ENCODE results near the gene TMEM9B. TPM values are rescaled to one million over a fixed set of nuclear protein-coding genes. Genes with fewer than 3 reads are reported as not detected.

Gene TMEM9B
- total RNA-seq (2022; extraction: Qiagen RNA extraction) = 34.3 to 39.7 TPM (median 37.6 TPM) in 5 replicates

DNA sequence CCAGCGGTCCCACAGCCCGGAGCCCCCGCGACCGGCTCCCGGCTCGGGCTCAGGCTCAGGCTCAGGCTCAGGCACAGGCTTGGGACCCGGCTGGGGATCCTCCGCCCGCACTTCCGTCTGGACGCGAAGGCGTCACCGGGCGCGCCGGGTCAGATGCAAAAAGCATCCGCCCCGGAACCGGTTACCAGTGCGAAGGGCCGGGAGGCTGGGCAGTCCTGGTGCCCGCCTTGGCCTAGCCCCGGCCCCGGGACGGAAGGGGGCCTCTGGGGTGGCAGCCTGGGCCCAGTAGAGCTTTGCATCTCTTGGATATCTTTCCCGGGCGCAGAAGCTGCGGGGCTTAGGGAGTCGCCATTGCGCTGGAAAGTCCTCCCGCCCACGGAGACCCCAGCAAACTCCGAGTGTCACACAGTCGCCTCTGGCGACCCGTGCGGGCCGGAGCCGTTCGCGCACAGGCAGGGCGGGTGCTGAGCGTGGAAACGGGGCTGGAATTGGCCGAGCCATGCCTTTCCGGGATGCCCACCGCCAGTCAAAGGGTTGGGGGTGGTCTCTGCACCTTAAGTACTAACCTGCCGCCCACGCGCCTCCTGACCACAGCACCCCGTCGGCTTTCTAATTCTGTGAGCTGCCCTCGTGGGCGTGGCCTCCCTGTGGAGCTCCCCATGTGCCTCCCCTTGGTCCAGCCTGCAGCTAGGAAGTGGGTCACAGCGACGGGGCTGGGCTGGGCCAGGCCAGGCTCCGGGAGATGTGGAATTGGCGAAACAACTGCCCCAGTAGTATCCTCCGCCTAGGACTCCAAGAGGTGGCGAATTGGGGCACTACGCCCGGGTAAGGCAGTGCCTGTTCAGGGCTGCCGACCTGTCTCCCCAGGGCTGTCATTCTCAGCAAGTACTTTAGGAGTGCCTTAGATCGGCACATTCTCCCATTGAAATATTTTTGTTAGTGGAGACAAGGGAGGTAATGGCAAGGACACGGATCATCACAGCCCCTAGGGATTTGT, at the start of gene TMEM9B:
Gene TMEM9B (minus strand): TSS at position 119 of the 997 bp plus-strand sequence. CDS start 129 bp downstream, outside the sequence.

GRCh38 chr11:9003573-9004182, 39.4 kb upstream of the TMEM9B start, which contains the start of gene NRIP3:
Gene NRIP3, minus strand, starts transcription at chr11:9004001. Its CDS starts 66 bp downstream, at chr11:9003935.

DNA sequence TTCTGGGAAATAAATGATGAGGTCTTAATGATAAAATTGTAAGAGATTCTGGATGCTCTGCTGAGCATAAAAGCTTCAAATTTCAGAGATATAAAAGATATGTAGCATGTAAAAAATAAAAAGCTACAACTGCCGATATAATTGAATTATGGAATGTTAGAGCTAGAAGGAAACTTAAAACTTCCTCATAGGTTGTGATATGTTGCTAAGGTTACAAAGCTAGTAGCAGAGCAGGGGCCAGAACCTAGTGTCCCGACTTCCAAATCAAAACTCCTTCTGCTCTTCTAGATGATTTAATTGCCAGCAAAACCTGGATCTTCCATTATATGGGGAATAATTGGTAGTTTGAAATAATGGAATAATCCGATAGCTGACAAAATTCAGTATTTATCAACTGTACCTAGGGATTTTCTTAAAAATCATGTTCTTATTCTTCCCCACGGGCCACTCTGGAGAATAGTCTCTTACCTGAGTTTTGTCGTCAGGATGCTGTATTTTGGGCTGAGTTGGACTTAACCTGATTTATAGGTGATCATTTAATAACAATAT, 21.6 kb downstream of the TMEM9B start, which contains the start of gene ASCL3:
Gene ASCL3 (minus strand): TSS at position 499 of the 549 bp plus-strand sequence. CDS start 4,855 bp downstream, outside the sequence.

GRCh38 chr11:8932564-8933180, 31.6 kb downstream of the TMEM9B start, which contains the start of gene C11orf16:
Gene C11orf16, minus strand, starts transcription at chr11:8932947. Its CDS starts 639 bp downstream, at chr11:8932308.

DNA sequence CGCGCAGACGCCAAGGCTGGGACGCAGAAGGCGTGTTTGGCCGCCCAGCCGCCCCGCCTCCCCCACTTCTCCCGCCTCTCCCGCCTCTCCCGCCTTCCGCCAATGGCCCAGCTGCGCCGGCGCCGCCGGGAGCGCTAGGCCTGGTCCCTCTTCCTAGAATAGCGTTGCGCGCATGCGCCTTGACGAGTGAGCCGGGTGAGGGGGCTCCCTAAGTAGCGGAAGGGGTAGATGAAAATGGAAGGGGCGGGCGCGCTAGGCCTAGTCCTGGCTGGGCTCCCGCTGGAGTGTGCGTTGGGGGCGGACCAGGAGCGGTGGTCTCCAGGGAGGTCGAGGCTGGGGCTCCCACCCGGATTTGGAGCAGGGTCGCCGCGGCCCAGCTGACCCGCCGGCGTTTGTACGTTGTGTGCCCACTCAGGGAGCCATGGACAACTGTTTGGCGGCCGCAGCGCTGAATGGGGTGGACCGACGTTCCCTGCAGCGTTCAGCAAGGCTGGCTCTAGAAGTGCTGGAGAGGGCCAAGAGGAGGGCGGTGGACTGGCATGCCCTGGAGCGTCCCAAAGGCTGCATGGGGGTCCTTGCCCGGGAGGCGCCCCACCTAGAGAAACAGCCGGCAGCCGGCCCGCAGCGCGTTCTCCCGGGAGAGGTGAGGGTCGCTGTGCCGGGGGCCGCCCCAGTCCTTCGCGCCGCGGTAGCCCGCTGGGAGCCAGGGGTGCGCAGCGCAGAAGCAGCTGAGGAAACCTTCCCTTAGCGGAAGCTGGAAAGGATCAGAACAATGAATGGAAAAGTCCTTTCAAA, 53.0 kb downstream of the TMEM9B start, which contains the start of gene AKIP1:
Gene AKIP1 (plus strand): TSS at position 161 of the 795 bp plus-strand sequence. CDS start 261 bp downstream, at position 422.

Other genes with a start within 250 kb of the TMEM9B start
- gene AKIP1, start 53.3 kb downstream of the TMEM9B start, total RNA-seq (2022; extraction: Qiagen RNA extraction) = 38.1 to 46.7 TPM (median 44.9 TPM) in 5 replicates
- not detected in 5 replicates for gene C11orf16, start 31.5 kb downstream of the TMEM9B start, total RNA-seq (2022; extraction: Qiagen RNA extraction)
- not detected in 5 replicates for gene ASCL3, start 21.4 kb downstream of the TMEM9B start, total RNA-seq (2022; extraction: Qiagen RNA extraction)
- gene NRIP3, start 39.6 kb upstream of the TMEM9B start, total RNA-seq (2022; extraction: Qiagen RNA extraction) = 0.60 to 0.89 TPM (median 0.85 TPM) in 5 replicates
- gene SCUBE2, start 127.2 kb upstream of the TMEM9B start, total RNA-seq (2022; extraction: Qiagen RNA extraction) = 0.35 to 0.76 TPM (median 0.42 TPM) in 5 replicates